ENCODE measurements around the gene CEP152.

DNA sequence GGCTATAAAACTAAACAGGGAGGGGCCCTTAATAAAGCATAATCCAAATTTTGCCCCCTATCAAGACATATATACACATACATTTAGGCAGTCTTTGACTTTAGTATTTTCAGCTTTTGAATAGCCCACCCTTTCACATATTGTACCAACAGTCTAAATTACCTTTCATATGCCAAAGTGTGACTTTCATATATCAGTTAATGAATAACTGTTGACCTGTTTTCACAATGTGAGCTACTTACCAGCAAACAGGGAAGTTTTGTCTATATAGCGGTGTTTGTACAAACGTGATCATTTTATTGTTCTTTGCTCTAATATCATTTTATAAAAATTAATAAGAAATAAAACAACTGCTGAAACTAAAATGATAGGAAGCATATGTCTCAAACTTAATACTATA, 28.0 kb downstream of the CEP152 start:
- no peak for TF ChIP-seq POLR2A (IDR thresholded peaks at IDR 0.05)
- TF ChIP-seq, protein P1, sequence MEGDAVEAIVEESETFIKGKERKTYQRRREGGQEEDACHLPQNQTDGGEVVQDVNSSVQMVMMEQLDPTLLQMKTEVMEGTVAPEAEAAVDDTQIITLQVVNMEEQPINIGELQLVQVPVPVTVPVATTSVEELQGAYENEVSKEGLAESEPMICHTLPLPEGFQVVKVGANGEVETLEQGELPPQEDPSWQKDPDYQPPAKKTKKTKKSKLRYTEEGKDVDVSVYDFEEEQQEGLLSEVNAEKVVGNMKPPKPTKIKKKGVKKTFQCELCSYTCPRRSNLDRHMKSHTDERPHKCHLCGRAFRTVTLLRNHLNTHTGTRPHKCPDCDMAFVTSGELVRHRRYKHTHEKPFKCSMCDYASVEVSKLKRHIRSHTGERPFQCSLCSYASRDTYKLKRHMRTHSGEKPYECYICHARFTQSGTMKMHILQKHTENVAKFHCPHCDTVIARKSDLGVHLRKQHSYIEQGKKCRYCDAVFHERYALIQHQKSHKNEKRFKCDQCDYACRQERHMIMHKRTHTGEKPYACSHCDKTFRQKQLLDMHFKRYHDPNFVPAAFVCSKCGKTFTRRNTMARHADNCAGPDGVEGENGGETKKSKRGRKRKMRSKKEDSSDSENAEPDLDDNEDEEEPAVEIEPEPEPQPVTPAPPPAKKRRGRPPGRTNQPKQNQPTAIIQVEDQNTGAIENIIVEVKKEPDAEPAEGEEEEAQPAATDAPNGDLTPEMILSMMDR (IDR thresholded peaks at IDR 0.05), result no peak

Data from right lobe of liver (tissue), 4 donors.